Colonic mucosa (tissue), 4 donors: ENCODE measurements around the gene AKAP6. TPM values are rescaled to one million over a fixed set of nuclear protein-coding genes. Genes with fewer than 3 reads are reported as not detected.
A peak's percentile ranks its signal among the peaks of the same experiment; 100 is the strongest.

Experiments used
- DNase-seq: peaks from one replicate; pipeline ENCODE4 v3.0.0-alpha.2; 2020
- H3K27ac ChIP-seq: fragments of 200-600 bp; one replicate; pipeline ENCODE4 v1.8.0; 2021
- H3K27me3 ChIP-seq: fragments of 200-600 bp; one replicate; pipeline ENCODE4 v1.8.0; 2021
- H3K36me3 ChIP-seq: fragments of 200-600 bp; one replicate; pipeline ENCODE4 v1.8.0; 2021
- H3K4me1 ChIP-seq: fragments of 200-600 bp; one replicate; pipeline ENCODE4 v1.8.0; 2021; ENCODE audit warnings: mild to moderate bottlenecking
- H3K4me3 ChIP-seq: fragments of 200-600 bp; one replicate; pipeline ENCODE4 v1.8.0; 2021
- H3K9ac ChIP-seq, 2 donors: one replicate each; pipeline ENCODE4 v1.7.0; 2013; ENCODE audit warnings: control low read depth in 2 of 2, low read depth in 2 of 2, low read length in 2 of 2
- H3K9me3 ChIP-seq: fragments of 200-600 bp; one replicate; pipeline ENCODE4 v1.8.0; 2021
- CTCF ChIP-seq: fragments of 200-600 bp; IDR thresholded peaks from one replicate; pipeline ENCODE4 v1.8.0; 2022; ENCODE audit warnings: antibody characterized with exemption, mild to moderate bottlenecking
- intact Hi-C: fragments of 100-400 bp; cut with DNase I; formaldehyde crosslinking; loops from one replicate; pipeline ENCODE4 v1.14.1; 2022
- total RNA-seq, 2 donors: library from RNA; stranded (reverse); fragmentation: NEBNext Ultra II Directional in 1 of 2; extraction: Animal tissue kit (Norgen Biotek cat#: 25700) in 1 of 2; gene quantifications; one replicate each; pipeline ENCODE4 v1.2.1, GENCODE V29; 2021
- donor health status: healthy.
- donor health status: DM: no; HTN: no; CAD: no.
- donor health status: DM: no; HTN: no; CAD: no.

Gene AKAP6
- total RNA-seq, 2 donors from 2014 or later = 1.3 to 10.3 TPM

DNA sequence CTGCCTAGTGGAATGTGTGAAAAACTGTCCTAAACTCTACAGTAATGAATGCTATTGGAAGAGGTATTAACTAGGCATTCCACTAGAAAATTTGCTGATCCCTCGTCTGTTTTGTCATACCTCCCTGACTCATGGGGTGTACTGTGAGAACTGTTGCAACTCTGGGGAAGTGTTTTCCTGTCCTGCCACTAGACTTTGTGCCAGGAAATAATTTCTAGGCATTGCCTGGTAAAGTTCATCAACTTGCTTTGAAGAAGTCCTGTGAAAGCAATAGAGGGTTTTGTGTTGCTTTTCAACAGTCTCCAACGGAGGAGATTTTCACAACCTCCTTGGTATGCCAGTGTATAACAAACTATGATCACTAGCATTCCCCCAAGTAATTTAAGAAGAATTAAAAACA is 139.9 kb downstream of the AKAP6 start:
- no peak overlapping the region for H3K27ac ChIP-seq

GRCh38 chr14:32469388-32470160 is 140.5 kb downstream of the AKAP6 start:
- intact Hi-C loops = loop anchor here (5.0 to 10.0 kb wide), 3 partner anchors 212 to 965 kb away; no protein-coding TSS in a partner anchor
- H3K27ac ChIP-seq = no peak overlapping the region
- DNase-seq = no peak

More for the DNA sequence above, 139.9 kb downstream of the AKAP6 start:
- no peaks in the 10 kb centered on the region for H3K36me3 ChIP-seq
- H3K9me3 ChIP-seq = no peaks in the 10 kb centered on the region
- H3K4me1 ChIP-seq = no peaks in the 10 kb centered on the region
- no peak overlapping the region for H3K4me3 ChIP-seq
- intact Hi-C loops = loop anchor here (10.0 kb wide), 1 partner anchor 964 kb away; no protein-coding TSS in a partner anchor
- H3K27me3 ChIP-seq = no peaks in the 10 kb centered on the region
- DNase-seq = no peak
- no peak for TF ChIP-seq CTCF
- no peak overlapping the region for H3K9ac ChIP-seq

GRCh38 chr14:32470161-32470715 is 141.1 kb downstream of the AKAP6 start:
- H3K9ac ChIP-seq = no peak overlapping the region
- H3K4me3 ChIP-seq = no peak overlapping the region
- no peaks in the 10 kb centered on the region for H3K9me3 ChIP-seq
- no peak for DNase-seq
- TF ChIP-seq CTCF = no peak
- intact Hi-C loops = loop anchor here (5.0 kb wide), 2 partner anchors 213 to 403 kb away; no protein-coding TSS in a partner anchor
- no peaks in the 10 kb centered on the region for H3K4me1 ChIP-seq
- no peak overlapping the region for H3K27ac ChIP-seq
- H3K27me3 ChIP-seq = no peaks in the 10 kb centered on the region
- H3K36me3 ChIP-seq = no peaks in the 10 kb centered on the region

More at GRCh38 chr14:32469388-32470160, 140.5 kb downstream of the AKAP6 start:
- peak; percentile 34 for TF ChIP-seq CTCF
- Histone ChIP-seq H3K4me3 (no peak overlapping the region), H3K4me1 (no peaks in the 10 kb centered on the region), H3K27me3 (no peaks in the 10 kb centered on the region), H3K36me3 (no peaks in the 10 kb centered on the region), H3K9me3 (no peaks in the 10 kb centered on the region), H3K9ac (no peak overlapping the region)

GRCh38 chr14:32471181-32471580 is 142.1 kb downstream of the AKAP6 start:
- Histone ChIP-seq H3K27me3 (no peaks in the 10 kb centered on the region), H3K4me3 (no peak overlapping the region), H3K9me3 (no peaks in the 10 kb centered on the region), H3K36me3 (no peaks in the 10 kb centered on the region), H3K4me1 (no peaks in the 10 kb centered on the region), H3K9ac (no peak overlapping the region), H3K27ac (no peak overlapping the region)
- no peak for TF ChIP-seq CTCF
- no peak for DNase-seq
- intact Hi-C loops = loop anchor here (5.0 kb wide), 2 partner anchors 214 to 404 kb away; no protein-coding TSS in a partner anchor

DNA sequence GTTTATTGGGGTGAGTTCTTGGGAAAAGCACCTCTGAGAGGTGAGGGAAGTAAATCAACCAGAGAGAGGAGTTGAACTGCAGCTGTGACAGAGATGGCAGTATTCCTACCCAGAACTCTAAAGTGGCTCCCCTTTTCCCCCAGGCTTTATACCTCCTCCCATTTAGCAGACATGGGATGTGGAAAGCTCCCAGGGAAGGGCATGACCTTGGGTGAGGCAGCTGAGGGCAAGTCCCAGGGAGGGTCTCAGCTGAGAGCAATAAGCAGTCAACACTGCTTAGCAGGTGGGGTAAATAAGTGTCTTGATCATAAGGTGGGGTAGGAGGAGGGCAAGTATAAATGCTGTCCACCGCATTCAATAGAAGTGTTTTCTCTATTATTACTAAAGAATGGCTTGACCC is 143.0 kb downstream of the AKAP6 start:
- peak overlapping the region; percentile 13 for H3K27ac ChIP-seq

More for the DNA sequence above, 143.0 kb downstream of the AKAP6 start:
- no peaks in the 10 kb centered on the region for H3K27me3 ChIP-seq
- no peak for DNase-seq
- no peak overlapping the region for H3K9ac ChIP-seq
- H3K36me3 ChIP-seq = no peaks in the 10 kb centered on the region
- no peaks in the 10 kb centered on the region for H3K4me1 ChIP-seq
- TF ChIP-seq CTCF = no peak
- intact Hi-C loops = loop anchor here (5.0 kb wide), 2 partner anchors 215 to 405 kb away; no protein-coding TSS in a partner anchor
- no peaks in the 10 kb centered on the region for H3K9me3 ChIP-seq
- H3K4me3 ChIP-seq = no peak overlapping the region
